K562 (cell line): ENCODE results near the gene CHST7.

ENCODE experiments used
- IRF2 ChIP-seq: sonication (generic); formaldehyde crosslinking; IDR thresholded peaks from 2 replicates; pipeline ENCODE4 v1.8.1; 2022; ENCODE audit warnings: mild to moderate bottlenecking, missing genetic modification reagents
- JUNB ChIP-seq: fragments of 450-650 bp; formaldehyde crosslinking; conservative IDR thresholded peaks from 2 replicates; pipeline ENCODE4 v1.4.0; 2020; ENCODE audit warnings: mild to moderate bottlenecking
- MAZ ChIP-seq, 2 experiments: fragments of 450-650 bp in 1 of 2; sonication (generic) in 1 of 2; formaldehyde crosslinking; IDR thresholded peaks in 1 of 2; conservative IDR thresholded peaks in 1 of 2; 2 replicates each; pipeline versions ENCODE4 v1.4.0 to v1.5.0; 2020; ENCODE audit warnings: mild to moderate bottlenecking in 1 of 2, missing genetic modification reagents in 1 of 2
- MXD1 ChIP-seq: fragments of 250-450 bp; sonication (Bioruptor Pico); IDR thresholded peaks from 2 replicates; pipeline ENCODE4 v1.8.0; 2021; ENCODE audit warnings: borderline replicate concordance, mild to moderate bottlenecking, moderate library complexity; ENCODE audit not compliant: poor library complexity, severe bottlenecking
- POLR2AphosphoS5 ChIP-seq: IDR thresholded peaks from 2 replicates; pipeline ENCODE4 v1.6.1; 2011; ENCODE audit warnings: mild to moderate bottlenecking, low read depth, low read length, moderate library complexity; ENCODE audit not compliant: control insufficient read depth, insufficient read depth
- THAP12 ChIP-seq: fragments of 250-450 bp; sonication (Bioruptor Pico); IDR thresholded peaks from 2 replicates; pipeline ENCODE4 v1.9.0; 2021; ENCODE audit warnings: mild to moderate bottlenecking, inconsistent platforms
- TF ChIP-seq, protein P1 (sequence below): sonication (generic); formaldehyde crosslinking; IDR thresholded peaks from 2 replicates; pipeline ENCODE4 v1.8.1; 2023; ENCODE audit warnings: mild to moderate bottlenecking, missing genetic modification reagents
- TF ChIP-seq, protein P2 (sequence below), 3 experiments: IDR thresholded peaks in 2 of 3; conservative IDR thresholded peaks in 1 of 3; 2 replicates each; pipeline ENCODE4 v1.5.1; 2011 to 2012; ENCODE audit warnings: low read length in 3 of 3, mild to moderate bottlenecking in 3 of 3, control low read depth in 2 of 3, improper control_type of control experiment in 1 of 3, inconsistent platforms in 1 of 3, low read depth in 1 of 3, mixed read lengths in 1 of 3, moderate library complexity in 1 of 3; ENCODE audit not compliant: insufficient read depth in 2 of 3
- TF ChIP-seq, protein P3 (sequence below): fragments of 450-650 bp; IDR thresholded peaks from 2 replicates; pipeline ENCODE4 v1.6.1; 2016

GRCh38 chrX:46607916-46608315 is 34.4 kb downstream of the CHST7 start:
- TF ChIP-seq POLR2AphosphoS5 (no peak), MAZ (CRISPR knock-in tag; conservative IDR thresholded peaks at IDR 0.05 in 1 of 2, IDR thresholded peaks at IDR 0.05 in 1 of 2) (no peak), MXD1 (CRISPR knock-in tag) (no peak), JUNB (CRISPR knock-in tag) (no peak), IRF2 (CRISPR knock-in tag) (no peak), THAP12 (CRISPR knock-in tag) (no peak)
- TF ChIP-seq, protein P1, sequence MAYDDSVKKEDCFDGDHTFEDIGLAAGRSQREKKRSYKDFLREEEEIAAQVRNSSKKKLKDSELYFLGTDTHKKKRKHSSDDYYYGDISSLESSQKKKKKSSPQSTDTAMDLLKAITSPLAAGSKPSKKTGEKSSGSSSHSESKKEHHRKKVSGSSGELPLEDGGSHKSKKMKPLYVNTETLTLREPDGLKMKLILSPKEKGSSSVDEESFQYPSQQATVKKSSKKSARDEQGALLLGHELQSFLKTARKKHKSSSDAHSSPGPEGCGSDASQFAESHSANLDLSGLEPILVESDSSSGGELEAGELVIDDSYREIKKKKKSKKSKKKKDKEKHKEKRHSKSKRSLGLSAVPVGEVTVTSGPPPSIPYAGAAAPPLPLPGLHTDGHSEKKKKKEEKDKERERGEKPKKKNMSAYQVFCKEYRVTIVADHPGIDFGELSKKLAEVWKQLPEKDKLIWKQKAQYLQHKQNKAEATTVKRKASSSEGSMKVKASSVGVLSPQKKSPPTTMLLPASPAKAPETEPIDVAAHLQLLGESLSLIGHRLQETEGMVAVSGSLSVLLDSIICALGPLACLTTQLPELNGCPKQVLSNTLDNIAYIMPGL (CRISPR knock-in tag), result no peak
- TF ChIP-seq, protein P2, sequence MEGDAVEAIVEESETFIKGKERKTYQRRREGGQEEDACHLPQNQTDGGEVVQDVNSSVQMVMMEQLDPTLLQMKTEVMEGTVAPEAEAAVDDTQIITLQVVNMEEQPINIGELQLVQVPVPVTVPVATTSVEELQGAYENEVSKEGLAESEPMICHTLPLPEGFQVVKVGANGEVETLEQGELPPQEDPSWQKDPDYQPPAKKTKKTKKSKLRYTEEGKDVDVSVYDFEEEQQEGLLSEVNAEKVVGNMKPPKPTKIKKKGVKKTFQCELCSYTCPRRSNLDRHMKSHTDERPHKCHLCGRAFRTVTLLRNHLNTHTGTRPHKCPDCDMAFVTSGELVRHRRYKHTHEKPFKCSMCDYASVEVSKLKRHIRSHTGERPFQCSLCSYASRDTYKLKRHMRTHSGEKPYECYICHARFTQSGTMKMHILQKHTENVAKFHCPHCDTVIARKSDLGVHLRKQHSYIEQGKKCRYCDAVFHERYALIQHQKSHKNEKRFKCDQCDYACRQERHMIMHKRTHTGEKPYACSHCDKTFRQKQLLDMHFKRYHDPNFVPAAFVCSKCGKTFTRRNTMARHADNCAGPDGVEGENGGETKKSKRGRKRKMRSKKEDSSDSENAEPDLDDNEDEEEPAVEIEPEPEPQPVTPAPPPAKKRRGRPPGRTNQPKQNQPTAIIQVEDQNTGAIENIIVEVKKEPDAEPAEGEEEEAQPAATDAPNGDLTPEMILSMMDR (IDR thresholded peaks at IDR 0.05 in 2 of 3, conservative IDR thresholded peaks at IDR 0.05 in 1 of 3; ENCODE audit: insufficient read depth in 2 of 3, low read depth in 1 of 3, low read length in 3 of 3), result no peak
- TF ChIP-seq, protein P3, sequence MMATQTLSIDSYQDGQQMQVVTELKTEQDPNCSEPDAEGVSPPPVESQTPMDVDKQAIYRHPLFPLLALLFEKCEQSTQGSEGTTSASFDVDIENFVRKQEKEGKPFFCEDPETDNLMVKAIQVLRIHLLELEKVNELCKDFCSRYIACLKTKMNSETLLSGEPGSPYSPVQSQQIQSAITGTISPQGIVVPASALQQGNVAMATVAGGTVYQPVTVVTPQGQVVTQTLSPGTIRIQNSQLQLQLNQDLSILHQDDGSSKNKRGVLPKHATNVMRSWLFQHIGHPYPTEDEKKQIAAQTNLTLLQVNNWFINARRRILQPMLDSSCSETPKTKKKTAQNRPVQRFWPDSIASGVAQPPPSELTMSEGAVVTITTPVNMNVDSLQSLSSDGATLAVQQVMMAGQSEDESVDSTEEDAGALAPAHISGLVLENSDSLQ, result no peak
